Esophagus squamous epithelium (tissue), 4 donors: ENCODE results near the gene CCND2.

Experiments used
- CTCF ChIP-seq, 6 experiments: fragments of 450-650 bp in 4 of 6; fragments of 200-600 bp in 2 of 6; sonication (generic) in 2 of 6; IDR thresholded peaks; one replicate each; pipeline ENCODE4 v1.5.1; 2016 to 2019; ENCODE audit warnings: antibody characterized with exemption in 6 of 6, mild to moderate bottlenecking in 4 of 6, moderate library complexity in 4 of 6
- POLR2A ChIP-seq, 4 donors: fragments of 450-650 bp; IDR thresholded peaks; one replicate each; pipeline ENCODE4 v1.6.1; 2017; ENCODE audit warnings: antibody characterized with exemption in 4 of 4, mild to moderate bottlenecking in 4 of 4, moderate library complexity in 3 of 4

DNA sequence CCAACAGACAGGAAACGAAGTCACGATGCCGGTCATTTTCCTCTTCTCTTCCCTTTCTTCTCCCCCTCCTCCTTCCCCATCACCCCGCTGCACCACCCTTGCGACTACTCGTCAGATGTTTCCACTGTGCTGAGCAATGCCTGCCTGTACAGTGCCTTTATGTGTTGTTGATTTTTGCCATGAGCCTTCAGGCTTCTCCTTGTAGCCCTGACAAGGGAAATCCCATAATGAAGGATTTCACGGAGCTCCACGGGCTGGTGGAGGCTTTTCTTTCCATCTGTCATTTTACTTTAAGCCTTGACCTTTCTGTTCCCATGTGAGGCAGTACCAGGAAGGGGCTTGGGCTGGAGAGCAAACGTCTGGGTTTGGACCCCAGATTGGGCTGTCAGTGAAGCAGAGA, 28.7 kb upstream of the CCND2 start:
- TF ChIP-seq CTCF (IDR thresholded peaks at IDR 0.05), result no peak
- no peak for TF ChIP-seq POLR2A (IDR thresholded peaks at IDR 0.05)
